Upper lobe of left lung (tissue), 4 donors: Measurements from ENCODE around the gene RERE.

ENCODE experiments used
- EP300 ChIP-seq, 4 donors: sonication (generic); formaldehyde crosslinking; IDR thresholded peaks; one replicate each; pipeline ENCODE4 v1.5.1; 2017; ENCODE audit warnings: antibody characterized with exemption in 4 of 4, control low read depth in 2 of 4
- POLR2A ChIP-seq, 4 donors: fragments of 450-650 bp; IDR thresholded peaks; one replicate each; pipeline ENCODE4 v1.5.1; 2016 to 2017; ENCODE audit warnings: antibody characterized with exemption in 4 of 4, mild to moderate bottlenecking in 2 of 4
- TF ChIP-seq, protein P1 (sequence below), 6 experiments: fragments of 450-650 bp in 4 of 6; fragments of 200-600 bp in 2 of 6; sonication (generic) in 2 of 6; IDR thresholded peaks; one replicate each; pipeline ENCODE4 v1.5.1; 2016 to 2019; ENCODE audit warnings: antibody characterized with exemption in 6 of 6

DNA sequence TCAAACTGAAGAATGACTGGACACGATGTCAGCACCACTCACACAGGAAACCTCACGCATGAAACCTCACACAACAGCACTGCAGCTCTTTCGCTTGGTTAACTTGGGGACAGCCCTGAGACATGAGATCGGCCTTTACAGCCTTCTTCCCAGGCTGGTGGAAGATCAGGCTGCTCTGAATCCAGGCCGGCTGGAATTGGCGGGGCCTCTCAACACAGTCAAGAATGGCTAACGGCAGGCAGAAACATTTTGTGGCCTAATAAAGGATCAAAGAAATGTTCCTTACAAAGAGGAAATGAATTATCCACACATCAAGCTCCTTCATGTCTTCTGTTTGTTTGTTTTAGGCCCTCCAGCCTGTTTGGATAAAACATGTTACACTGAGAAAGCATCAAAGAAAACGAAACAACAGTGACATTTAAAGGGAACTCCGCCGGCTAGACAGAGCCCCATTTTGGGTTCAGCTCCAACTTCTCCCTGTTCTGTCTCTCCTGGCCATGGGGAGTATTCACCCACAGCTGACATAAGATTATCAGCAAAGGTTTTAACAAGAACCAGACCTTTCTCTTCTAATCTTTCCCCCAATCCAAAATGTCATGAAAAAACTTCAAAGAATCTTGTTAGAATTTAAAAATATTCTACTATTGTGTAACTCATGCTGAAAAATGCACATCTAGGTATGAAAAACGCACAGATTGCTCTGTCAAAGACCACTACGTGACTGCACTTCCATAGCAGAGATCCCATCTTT lies 368.4 kb downstream of the RERE start:
- TF ChIP-seq, protein P1, sequence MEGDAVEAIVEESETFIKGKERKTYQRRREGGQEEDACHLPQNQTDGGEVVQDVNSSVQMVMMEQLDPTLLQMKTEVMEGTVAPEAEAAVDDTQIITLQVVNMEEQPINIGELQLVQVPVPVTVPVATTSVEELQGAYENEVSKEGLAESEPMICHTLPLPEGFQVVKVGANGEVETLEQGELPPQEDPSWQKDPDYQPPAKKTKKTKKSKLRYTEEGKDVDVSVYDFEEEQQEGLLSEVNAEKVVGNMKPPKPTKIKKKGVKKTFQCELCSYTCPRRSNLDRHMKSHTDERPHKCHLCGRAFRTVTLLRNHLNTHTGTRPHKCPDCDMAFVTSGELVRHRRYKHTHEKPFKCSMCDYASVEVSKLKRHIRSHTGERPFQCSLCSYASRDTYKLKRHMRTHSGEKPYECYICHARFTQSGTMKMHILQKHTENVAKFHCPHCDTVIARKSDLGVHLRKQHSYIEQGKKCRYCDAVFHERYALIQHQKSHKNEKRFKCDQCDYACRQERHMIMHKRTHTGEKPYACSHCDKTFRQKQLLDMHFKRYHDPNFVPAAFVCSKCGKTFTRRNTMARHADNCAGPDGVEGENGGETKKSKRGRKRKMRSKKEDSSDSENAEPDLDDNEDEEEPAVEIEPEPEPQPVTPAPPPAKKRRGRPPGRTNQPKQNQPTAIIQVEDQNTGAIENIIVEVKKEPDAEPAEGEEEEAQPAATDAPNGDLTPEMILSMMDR (IDR thresholded peaks at IDR 0.05): no peak
- TF ChIP-seq EP300 (IDR thresholded peaks at IDR 0.05): no peak
- TF ChIP-seq POLR2A (IDR thresholded peaks at IDR 0.05): no peak
